ENCODE results near the gene CAMK1. TPM values are rescaled to one million over a fixed set of nuclear protein-coding genes. Genes with fewer than 3 reads are reported as not detected.

CAMK1 gene
- total RNA-seq, 4 donors from 2014 or later: 2.9 to 19.6 (median 7.6) TPM

DNA sequence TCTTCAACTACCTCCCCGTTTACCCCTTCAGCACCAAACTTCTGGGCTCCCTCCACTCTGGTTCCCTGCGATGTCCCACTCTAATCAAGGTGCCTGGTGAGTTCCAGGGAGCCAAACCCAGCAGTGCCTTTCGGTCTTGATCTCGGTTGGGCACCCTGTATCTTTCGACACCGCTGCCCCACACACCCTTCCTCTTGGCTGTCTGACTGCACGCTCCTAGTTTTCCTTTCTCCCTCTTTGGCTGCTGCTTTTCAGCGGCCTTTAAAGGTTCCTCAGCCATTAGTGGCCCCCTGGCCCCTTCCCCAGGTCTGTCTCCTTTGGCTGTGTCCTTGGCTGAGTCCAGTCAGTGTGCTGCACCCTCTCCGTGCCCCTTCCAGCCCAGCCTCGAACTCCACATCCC, 41.1 kb upstream of the CAMK1 start:
- H3K4me1 ChIP-seq: peaks cover 14 to 24% (median 17%) of the 10 kb centered on the region in 3 donors
- 49% methylated on average over 10 of the region's 10 CpGs for WGBS, 2 donors
- H3K4me3 ChIP-seq: peak overlapping the region; percentile 64 to 79 (median 74)
- H3K36me3 ChIP-seq: peaks cover 8 to 38% (median 11%) of the 10 kb centered on the region in 3 donors
- DNase-seq: no peak
- no peaks in the 10 kb centered on the region for H3K27me3 ChIP-seq
- TF ChIP-seq, protein P1, sequence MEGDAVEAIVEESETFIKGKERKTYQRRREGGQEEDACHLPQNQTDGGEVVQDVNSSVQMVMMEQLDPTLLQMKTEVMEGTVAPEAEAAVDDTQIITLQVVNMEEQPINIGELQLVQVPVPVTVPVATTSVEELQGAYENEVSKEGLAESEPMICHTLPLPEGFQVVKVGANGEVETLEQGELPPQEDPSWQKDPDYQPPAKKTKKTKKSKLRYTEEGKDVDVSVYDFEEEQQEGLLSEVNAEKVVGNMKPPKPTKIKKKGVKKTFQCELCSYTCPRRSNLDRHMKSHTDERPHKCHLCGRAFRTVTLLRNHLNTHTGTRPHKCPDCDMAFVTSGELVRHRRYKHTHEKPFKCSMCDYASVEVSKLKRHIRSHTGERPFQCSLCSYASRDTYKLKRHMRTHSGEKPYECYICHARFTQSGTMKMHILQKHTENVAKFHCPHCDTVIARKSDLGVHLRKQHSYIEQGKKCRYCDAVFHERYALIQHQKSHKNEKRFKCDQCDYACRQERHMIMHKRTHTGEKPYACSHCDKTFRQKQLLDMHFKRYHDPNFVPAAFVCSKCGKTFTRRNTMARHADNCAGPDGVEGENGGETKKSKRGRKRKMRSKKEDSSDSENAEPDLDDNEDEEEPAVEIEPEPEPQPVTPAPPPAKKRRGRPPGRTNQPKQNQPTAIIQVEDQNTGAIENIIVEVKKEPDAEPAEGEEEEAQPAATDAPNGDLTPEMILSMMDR (IDR thresholded peaks at IDR 0.05): no peak
- no peak for TF ChIP-seq POLR2A (IDR thresholded peaks at IDR 0.05)
- intact Hi-C loops (cut with DNase I): no loop called here
- no peaks in the 10 kb centered on the region for H3K9me3 ChIP-seq
- peak overlapping the region; percentile 93 to 96 (median 94) for H3K27ac ChIP-seq

DNA sequence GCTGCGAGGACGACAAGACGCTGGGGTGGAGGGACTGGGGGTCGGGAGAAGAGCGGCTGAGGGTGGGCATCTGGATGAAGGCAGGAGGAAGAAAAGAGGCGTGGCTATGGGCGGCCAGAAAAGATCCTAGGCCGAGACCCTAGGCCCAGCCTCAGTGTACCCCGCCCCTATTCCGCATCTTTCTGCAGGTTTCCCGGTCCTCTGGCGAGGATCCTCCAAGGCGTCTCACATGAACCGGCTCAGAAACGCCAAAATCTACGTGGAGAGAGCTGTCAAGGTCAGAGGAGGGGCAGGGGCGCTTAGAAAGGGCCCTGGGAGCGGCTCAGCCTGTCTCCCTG, 40.7 kb upstream of the CAMK1 start:
- TF ChIP-seq POLR2A (IDR thresholded peaks at IDR 0.05): no peak
- TF ChIP-seq, protein P1 (IDR thresholded peaks at IDR 0.05): no peak
- peaks cover 14 to 24% (median 17%) of the 10 kb centered on the region in 3 donors for H3K4me1 ChIP-seq
- H3K9me3 ChIP-seq: no peaks in the 10 kb centered on the region
- intact Hi-C loops (cut with DNase I): no loop called here
- H3K36me3 ChIP-seq: peaks cover 8 to 38% (median 16%) of the 10 kb centered on the region in 3 donors
- no peak for DNase-seq
- WGBS, 2 donors: 7 to 11% methylated on average over 11 to 15 of the region's 18 CpGs
- H3K27me3 ChIP-seq: no peaks in the 10 kb centered on the region
- H3K4me3 ChIP-seq: peak overlapping the region; percentile 64 to 79 (median 74)
- H3K27ac ChIP-seq: peak overlapping the region; percentile 93 to 96 (median 94)

DNA sequence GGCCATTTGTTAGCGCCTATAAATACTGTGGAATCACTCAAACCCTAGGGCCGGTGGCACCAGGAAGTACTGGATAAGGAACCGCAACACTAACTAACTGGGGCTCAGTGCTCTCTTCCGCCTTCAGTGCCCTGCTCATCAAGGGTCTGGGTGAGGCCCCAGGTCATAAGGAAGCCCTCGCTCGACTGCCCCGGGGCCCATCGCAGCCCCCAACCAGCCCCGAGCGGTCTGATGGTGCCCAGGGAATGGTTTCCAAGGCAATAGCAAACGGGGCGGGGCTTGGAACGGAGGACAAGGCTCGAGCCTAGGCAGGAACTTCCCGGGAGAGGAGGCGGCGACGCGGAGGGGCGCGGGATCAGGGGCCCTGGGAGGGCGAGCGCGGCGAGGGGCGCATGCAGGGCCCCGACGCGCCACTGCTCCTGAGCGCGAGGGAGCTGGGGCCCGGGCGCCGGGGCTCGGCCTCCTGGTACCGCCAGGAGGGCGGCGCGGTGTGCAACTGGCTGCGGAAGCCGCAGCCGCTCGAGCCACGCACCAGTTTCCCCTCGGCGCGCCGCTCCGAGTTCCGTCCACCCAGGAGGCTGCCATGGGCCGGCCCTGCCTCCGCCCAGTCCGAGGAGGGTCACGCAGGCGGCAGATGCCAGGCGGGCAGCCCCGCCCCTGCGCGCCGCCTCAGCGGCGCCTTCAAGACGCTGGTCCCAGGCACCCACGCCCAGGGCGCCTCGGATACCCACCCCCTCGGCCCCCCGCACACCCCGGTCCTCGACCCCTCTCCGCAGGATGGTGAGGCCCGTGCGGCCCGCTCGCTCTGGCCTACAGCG, 40.1 kb upstream of the CAMK1 start, which contains the start of gene TTLL3:
Gene TTLL3, plus strand, starts transcription at position 648 of the 818 bp plus-strand sequence. CDS start 400 bp downstream, outside the sequence.
- H3K36me3 ChIP-seq: peaks cover 8 to 43% (median 21%) of the 10 kb centered on the region in 3 donors
- H3K9me3 ChIP-seq: no peaks in the 10 kb centered on the region
- H3K4me3 ChIP-seq: peak within 1 kb of the TSS; percentile 64 to 79 (median 74)
- peak within 1 kb of the TSS; percentile 93 to 96 (median 94) for H3K27ac ChIP-seq
- peak in 2 of 4 donors; percentile 61 to 65 for TF ChIP-seq POLR2A (IDR thresholded peaks at IDR 0.05)
- TF ChIP-seq, protein P1 (IDR thresholded peaks at IDR 0.05): peak in 1 of 6 experiments; percentile 24
- peaks cover 14 to 24% (median 17%) of the 10 kb centered on the region in 3 donors for H3K4me1 ChIP-seq
- 0 to 1% methylated on average over 3 to 9 of the region's 76 CpGs for WGBS, 2 donors
- no peaks in the 10 kb centered on the region for H3K27me3 ChIP-seq
- intact Hi-C loops (cut with DNase I): no loop called here
- DNase-seq: no peak

DNA sequence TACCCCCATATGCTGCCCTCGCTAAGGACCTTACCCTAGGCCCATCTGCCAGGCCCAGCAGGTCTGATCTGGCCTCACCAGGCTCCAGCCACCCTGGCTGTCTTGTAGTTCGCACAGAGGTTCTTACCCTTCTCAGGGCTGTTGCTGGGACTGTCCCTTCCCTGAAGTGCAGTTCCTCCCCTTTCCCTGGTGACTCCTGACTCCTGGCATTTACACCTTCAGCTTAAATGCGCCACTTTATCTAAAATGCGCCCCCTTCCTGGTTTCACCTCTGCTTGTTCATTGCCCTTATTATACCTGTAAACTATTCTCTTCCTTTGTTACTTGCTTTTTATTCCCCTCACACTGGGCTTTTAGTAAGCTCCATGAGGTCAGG, 39.5 kb upstream of the CAMK1 start:
- intact Hi-C loops (cut with DNase I): no loop called here
- TF ChIP-seq POLR2A (IDR thresholded peaks at IDR 0.05): no peak
- TF ChIP-seq, protein P1 (IDR thresholded peaks at IDR 0.05): no peak
- no peaks in the 10 kb centered on the region for H3K9me3 ChIP-seq
- no peaks in the 10 kb centered on the region for H3K27me3 ChIP-seq
- H3K4me3 ChIP-seq: peak overlapping the region; percentile 64 to 79 (median 74)
- peaks cover 8 to 49% (median 25%) of the 10 kb centered on the region in 3 donors for H3K36me3 ChIP-seq
- no peak for DNase-seq
- peaks cover 14 to 24% (median 17%) of the 10 kb centered on the region in 3 donors for H3K4me1 ChIP-seq
- peak overlapping the region; percentile 93 to 96 (median 94) for H3K27ac ChIP-seq
- WGBS, 2 donors: 63 to 72% methylated on average over 3 to 4 of the region's 4 CpGs

Data from esophagus squamous epithelium (tissue), 5 donors.